ENCODE results near the gene COX6B2.
"Not testable (repeated sequence)": the region's sequence is repeated elsewhere in the genome, so short reads cannot be mapped to it uniquely, and the experiment has no call there.

COX6B2 gene

GRCh38 chr19:55354698-55355212 is at the start of gene COX6B2:
Gene COX6B2, minus strand, starts transcription at chr19:55354719. Its CDS starts 198 bp downstream, at chr19:55354521.
- no peak for DNase-seq

GRCh38 chr19:55402509-55402908 is 48.0 kb upstream of the COX6B2 start:
- no peak for DNase-seq

- not testable (repeated sequence) for DNase-seq
Measured at GRCh38 chr19:55401390-55401789, 46.9 kb upstream of the COX6B2 start.

GRCh38 chr19:55400281-55401087 is 46.0 kb upstream of the COX6B2 start:
- no peak for DNase-seq

GRCh38 chr19:55398200-55398925 is 43.8 kb upstream of the COX6B2 start:
- no peak for DNase-seq

- no peak for DNase-seq
Measured at GRCh38 chr19:55392820-55393761, 38.6 kb upstream of the COX6B2 start.

GRCh38 chr19:55391702-55392615 is 37.4 kb upstream of the COX6B2 start:
- DNase-seq: no peak

GRCh38 chr19:55391191-55391670 is 36.7 kb upstream of the COX6B2 start:
- DNase-seq: peak; percentile 34

- DNase-seq: no peak
Measured at GRCh38 chr19:55390461-55390880, 36.0 kb upstream of the COX6B2 start.

- DNase-seq: no peak
Measured at GRCh38 chr19:55389386-55390317, 35.1 kb upstream of the COX6B2 start.

GRCh38 chr19:55387736-55388497 is 33.4 kb upstream of the COX6B2 start:
- no peak for DNase-seq

GRCh38 chr19:55386493-55386971 is 32.0 kb upstream of the COX6B2 start:
- no peak for DNase-seq

- peak; percentile 99 for DNase-seq
Measured at GRCh38 chr19:55385724-55386492, 31.4 kb upstream of the COX6B2 start, which contains the start of gene RPL28. Gene RPL28, plus strand, starts transcription at chr19:55385932. Its CDS starts 426 bp downstream, at chr19:55386358.

- DNase-seq: peak; percentile 97
Measured at GRCh38 chr19:55384920-55385723, 30.6 kb upstream of the COX6B2 start.

GRCh38 chr19:55384131-55384919 is 29.8 kb upstream of the COX6B2 start, which contains the start of gene TMEM238:
Gene TMEM238, minus strand, starts transcription at chr19:55384292. Its CDS starts 33 bp downstream, at chr19:55384259.
- peak; percentile 74 for DNase-seq
